HG02884 (cell line): ENCODE measurements around the gene SEMA4A.

Source experiments
- ATAC-seq: cut with Tn5 transposase; IDR thresholded peaks from one replicate; pipeline ENCODE4 v1.9.1; 2021; ENCODE audit warnings: mild to moderate bottlenecking, moderate library complexity; ENCODE audit not compliant: unreplicated experiment

The SEMA4A gene

GRCh38 chr1:156134716-156135435 is 18.5 kb upstream of the SEMA4A start:
- no peak for ATAC-seq

GRCh38 chr1:156135930-156136871 is 17.2 kb upstream of the SEMA4A start:
- no peak for ATAC-seq

- ATAC-seq, result no peak
Observed at GRCh38 chr1:156136970-156137483, 16.4 kb upstream of the SEMA4A start.

- ATAC-seq, result no peak
Observed at GRCh38 chr1:156138458-156138867, 14.9 kb upstream of the SEMA4A start.

GRCh38 chr1:156140879-156141707 is 12.3 kb upstream of the SEMA4A start:
- ATAC-seq, result no peak

GRCh38 chr1:156143765-156144489 is 9.5 kb upstream of the SEMA4A start:
- no peak for ATAC-seq

- ATAC-seq, result no peak
Observed at GRCh38 chr1:156144742-156145141, 8.6 kb upstream of the SEMA4A start.

- ATAC-seq, result no peak
Observed at GRCh38 chr1:156145650-156146019, 7.8 kb upstream of the SEMA4A start.

GRCh38 chr1:156146020-156146768 is 7.2 kb upstream of the SEMA4A start:
- ATAC-seq, result no peak

- ATAC-seq, result no peak
Observed at GRCh38 chr1:156146769-156147405, 6.5 kb upstream of the SEMA4A start.

GRCh38 chr1:156148216-156148615 is 5.2 kb upstream of the SEMA4A start:
- ATAC-seq, result no peak

GRCh38 chr1:156149374-156150332 is 3.7 kb upstream of the SEMA4A start:
- ATAC-seq, result peak; percentile 42

GRCh38 chr1:156150333-156151011 is 2.9 kb upstream of the SEMA4A start:
- ATAC-seq, result no peak

GRCh38 chr1:156151093-156151688 is 2.2 kb upstream of the SEMA4A start:
- no peak for ATAC-seq

GRCh38 chr1:156152628-156153027 is 757 bp upstream of the SEMA4A start:
- ATAC-seq, result no peak

- peak; percentile 43 for ATAC-seq
Observed at GRCh38 chr1:156154317-156154749, 948 bp downstream of the SEMA4A start.
